Panc1 (cell line): ENCODE measurements around the gene GRID2. TPM values are rescaled to one million over a fixed set of nuclear protein-coding genes. Genes with fewer than 3 reads are reported as not detected.

Experiments
- ATAC-seq: fragments of 200-7000 bp; cut with Tn5 transposase; 2 replicates; pipeline ENCODE4 v1.9.1; 2020; ENCODE audit warnings: mild to moderate bottlenecking, moderate library complexity
- BruUV-seq: library from RNA; stranded (reverse); fragments of 400-500 nt; replicated peaks from 2 replicates; lab custom pipeline; 2021; lab: Mats Ljungman, UMichigan
- CTCF ChIA-PET: fragments of 300-600 bp; sonication (Branson Sonifier 250); formaldehyde crosslinking; loops from one replicate; lab custom pipeline; 2022; ENCODE audit warnings: antibody characterized with exemption; lab: Charles Lee
- POLR2A ChIA-PET: fragments of 300-600 bp; sonication (Branson Sonifier 250); formaldehyde crosslinking; loops from one replicate; lab custom pipeline; 2022; ENCODE audit warnings: antibody characterized with exemption; lab: Charles Lee
- DNase-seq: peaks from one replicate; pipeline ENCODE4 v3.0.0-alpha.2; 2010; ENCODE audit warnings: low read depth, low spot score
- H3K27ac ChIP-seq: 2 replicates; pipeline ENCODE4 v1.5.1; 2011; ENCODE audit warnings: mild to moderate bottlenecking, low read length, inconsistent platforms
- H3K27me3 ChIP-seq: fragments of 200-500 bp; sonication (Bioruptor generic); 2 replicates; pipeline ENCODE4 v1.6.0; 2014; ENCODE audit warnings: low read length, inconsistent platforms; ENCODE audit not compliant: control insufficient read depth, insufficient read depth
- H3K36me3 ChIP-seq: fragments of 200-500 bp; sonication (Bioruptor generic); 2 replicates; pipeline ENCODE4 v1.5.1; 2014; ENCODE audit warnings: inconsistent platforms, mild to moderate bottlenecking, low read length, moderate library complexity; ENCODE audit not compliant: control insufficient read depth, insufficient read depth
- H3K4me1 ChIP-seq: 2 replicates; pipeline ENCODE4 v1.5.1; 2011; ENCODE audit warnings: inconsistent platforms, mild to moderate bottlenecking, low read length, moderate library complexity; ENCODE audit not compliant: control insufficient read depth, insufficient read depth
- H3K4me3 ChIP-seq, 2 experiments: 2 replicates each; pipeline ENCODE4 v1.5.1; 2011 to 2012; ENCODE audit warnings: low read depth in 2 of 2, low read length in 2 of 2, mild to moderate bottlenecking in 2 of 2, inconsistent platforms in 1 of 2, moderate library complexity in 1 of 2
- H3K9me3 ChIP-seq: fragments of 200-500 bp; sonication (Bioruptor generic); 2 replicates; pipeline ENCODE4 v1.5.1; 2014; ENCODE audit warnings: low read depth, mild to moderate bottlenecking, inconsistent platforms, low read length, moderate library complexity; ENCODE audit not compliant: control insufficient read depth, insufficient read depth
- POLR2AphosphoS5 ChIP-seq: IDR thresholded peaks from 2 replicates; pipeline ENCODE4 v1.6.1; 2012; ENCODE audit warnings: mild to moderate bottlenecking, low read depth, low read length, moderate library complexity
- SIN3A ChIP-seq: IDR thresholded peaks from 2 replicates; pipeline ENCODE4 v1.6.1; 2012; ENCODE audit warnings: low read depth, mild to moderate bottlenecking, low read length, moderate library complexity, borderline replicate concordance; ENCODE audit not compliant: insufficient read depth
- TCF7L2 ChIP-seq: IDR thresholded peaks from 2 replicates; pipeline ENCODE4 v1.6.1; 2011; ENCODE audit warnings: mild to moderate bottlenecking, low read depth, low read length, inconsistent platforms
- in situ Hi-C: cut with HindIII; loops from 2 replicates; pipeline ENCODE4 v1.10.0; 2016; ENCODE audit warnings: low sequenced_read_pairs, low pct_unique_long_range_greater_than_20kb
- intact Hi-C: fragments of 100-400 bp; cut with micrococcal nuclease; formaldehyde crosslinking; loops from one replicate; pipeline ENCODE4 v1.10.0; 2022; ENCODE audit not compliant: unreplicated experiment
- total RNA-seq: library from RNA; stranded (reverse); gene quantifications from one replicate; pipeline ENCODE4 v1.2.1, GENCODE V29; 2021; ENCODE audit not compliant: unreplicated experiment
- TF ChIP-seq, protein P1 (sequence below), 2 experiments: IDR thresholded peaks; 2 replicates each; pipeline ENCODE4 v1.6.1; 2011 to 2012; ENCODE audit warnings: low read depth in 2 of 2, control low read depth in 1 of 2, low read length in 1 of 2, mild to moderate bottlenecking in 1 of 2, moderate library complexity in 1 of 2; ENCODE audit not compliant: insufficient read depth in 1 of 2
- TF ChIP-seq, protein P2 (sequence below): fragments of 450-650 bp; IDR thresholded peaks from 2 replicates; pipeline ENCODE4 v1.5.1; 2017; ENCODE audit warnings: mild to moderate bottlenecking

GRID2 gene
- total RNA-seq, 1 experiment from 2014 or later: 0.08 TPM

DNA sequence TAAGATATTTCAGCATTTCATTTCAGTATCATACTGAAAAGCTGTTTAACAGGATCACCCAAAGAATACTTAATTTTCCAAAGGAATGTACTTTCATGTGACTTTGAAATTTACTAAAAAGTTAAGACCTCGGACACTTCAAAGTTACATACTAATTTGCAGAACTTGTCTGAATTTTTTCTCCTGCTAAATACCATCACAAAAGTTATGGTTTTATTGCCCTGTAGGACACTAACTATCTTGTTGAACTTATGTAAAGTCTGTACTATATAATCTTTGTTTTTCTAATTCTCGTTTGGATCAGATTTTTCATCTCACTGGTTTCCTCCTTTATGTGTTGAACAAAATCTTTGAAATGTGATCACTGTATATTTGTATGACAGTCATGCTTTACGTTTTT lies 37.2 kb upstream of the GRID2 start:
- no peak for ATAC-seq
- Histone ChIP-seq H3K27me3 (no peaks in the 10 kb centered on the region), H3K4me1 (no peaks in the 10 kb centered on the region), H3K27ac (no peak overlapping the region), H3K4me3 (no peak overlapping the region), H3K9me3 (no peaks in the 10 kb centered on the region), H3K36me3 (no peaks in the 10 kb centered on the region)
- in situ Hi-C loops: no loop called here
- no peak for TF ChIP-seq POLR2AphosphoS5
- no peak for TF ChIP-seq SIN3A
- TF ChIP-seq TCF7L2: no peak
- TF ChIP-seq, protein P1, sequence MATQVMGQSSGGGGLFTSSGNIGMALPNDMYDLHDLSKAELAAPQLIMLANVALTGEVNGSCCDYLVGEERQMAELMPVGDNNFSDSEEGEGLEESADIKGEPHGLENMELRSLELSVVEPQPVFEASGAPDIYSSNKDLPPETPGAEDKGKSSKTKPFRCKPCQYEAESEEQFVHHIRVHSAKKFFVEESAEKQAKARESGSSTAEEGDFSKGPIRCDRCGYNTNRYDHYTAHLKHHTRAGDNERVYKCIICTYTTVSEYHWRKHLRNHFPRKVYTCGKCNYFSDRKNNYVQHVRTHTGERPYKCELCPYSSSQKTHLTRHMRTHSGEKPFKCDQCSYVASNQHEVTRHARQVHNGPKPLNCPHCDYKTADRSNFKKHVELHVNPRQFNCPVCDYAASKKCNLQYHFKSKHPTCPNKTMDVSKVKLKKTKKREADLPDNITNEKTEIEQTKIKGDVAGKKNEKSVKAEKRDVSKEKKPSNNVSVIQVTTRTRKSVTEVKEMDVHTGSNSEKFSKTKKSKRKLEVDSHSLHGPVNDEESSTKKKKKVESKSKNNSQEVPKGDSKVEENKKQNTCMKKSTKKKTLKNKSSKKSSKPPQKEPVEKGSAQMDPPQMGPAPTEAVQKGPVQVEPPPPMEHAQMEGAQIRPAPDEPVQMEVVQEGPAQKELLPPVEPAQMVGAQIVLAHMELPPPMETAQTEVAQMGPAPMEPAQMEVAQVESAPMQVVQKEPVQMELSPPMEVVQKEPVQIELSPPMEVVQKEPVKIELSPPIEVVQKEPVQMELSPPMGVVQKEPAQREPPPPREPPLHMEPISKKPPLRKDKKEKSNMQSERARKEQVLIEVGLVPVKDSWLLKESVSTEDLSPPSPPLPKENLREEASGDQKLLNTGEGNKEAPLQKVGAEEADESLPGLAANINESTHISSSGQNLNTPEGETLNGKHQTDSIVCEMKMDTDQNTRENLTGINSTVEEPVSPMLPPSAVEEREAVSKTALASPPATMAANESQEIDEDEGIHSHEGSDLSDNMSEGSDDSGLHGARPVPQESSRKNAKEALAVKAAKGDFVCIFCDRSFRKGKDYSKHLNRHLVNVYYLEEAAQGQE (IDR thresholded peaks at IDR 0.05; ENCODE audit: insufficient read depth in 1 of 2, low read depth in 2 of 2, low read length in 1 of 2): no peak
- TF ChIP-seq, protein P2, sequence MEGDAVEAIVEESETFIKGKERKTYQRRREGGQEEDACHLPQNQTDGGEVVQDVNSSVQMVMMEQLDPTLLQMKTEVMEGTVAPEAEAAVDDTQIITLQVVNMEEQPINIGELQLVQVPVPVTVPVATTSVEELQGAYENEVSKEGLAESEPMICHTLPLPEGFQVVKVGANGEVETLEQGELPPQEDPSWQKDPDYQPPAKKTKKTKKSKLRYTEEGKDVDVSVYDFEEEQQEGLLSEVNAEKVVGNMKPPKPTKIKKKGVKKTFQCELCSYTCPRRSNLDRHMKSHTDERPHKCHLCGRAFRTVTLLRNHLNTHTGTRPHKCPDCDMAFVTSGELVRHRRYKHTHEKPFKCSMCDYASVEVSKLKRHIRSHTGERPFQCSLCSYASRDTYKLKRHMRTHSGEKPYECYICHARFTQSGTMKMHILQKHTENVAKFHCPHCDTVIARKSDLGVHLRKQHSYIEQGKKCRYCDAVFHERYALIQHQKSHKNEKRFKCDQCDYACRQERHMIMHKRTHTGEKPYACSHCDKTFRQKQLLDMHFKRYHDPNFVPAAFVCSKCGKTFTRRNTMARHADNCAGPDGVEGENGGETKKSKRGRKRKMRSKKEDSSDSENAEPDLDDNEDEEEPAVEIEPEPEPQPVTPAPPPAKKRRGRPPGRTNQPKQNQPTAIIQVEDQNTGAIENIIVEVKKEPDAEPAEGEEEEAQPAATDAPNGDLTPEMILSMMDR: no peak
- intact Hi-C loops: no loop called here
- CTCF ChIA-PET: no interaction called here
- BruUV-seq: no TSS peak
- DNase-seq: no peak
- POLR2A ChIA-PET: no interaction called here

DNA sequence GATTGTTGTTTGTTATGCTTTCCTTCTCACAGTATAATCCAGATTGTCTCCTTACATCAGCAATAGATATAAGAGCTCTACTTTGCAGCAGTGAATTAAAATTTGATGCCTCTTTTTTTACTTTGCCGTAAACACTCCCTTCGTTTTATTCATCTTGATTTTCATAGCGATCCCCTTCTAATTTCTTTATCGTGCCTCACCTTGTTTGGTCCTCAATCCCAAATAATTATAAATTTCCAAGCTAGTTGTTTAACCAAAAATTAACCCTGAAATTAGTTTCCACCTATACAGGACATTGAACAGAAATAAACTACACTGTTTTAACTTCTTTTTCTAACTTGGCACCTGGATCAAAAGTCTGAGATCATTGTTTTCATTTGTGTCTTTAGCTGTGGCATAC lies 35.1 kb upstream of the GRID2 start:
- ATAC-seq: no peak

More for the DNA sequence above, 35.1 kb upstream of the GRID2 start:
- intact Hi-C loops (no loop called here), in situ Hi-C loops (no loop called here)
- CTCF ChIA-PET: no interaction called here
- DNase-seq: no peak
- no TSS peak for BruUV-seq
- Histone ChIP-seq H3K9me3 (no peaks in the 10 kb centered on the region), H3K36me3 (no peaks in the 10 kb centered on the region), H3K4me3 (no peak overlapping the region), H3K4me1 (no peaks in the 10 kb centered on the region), H3K27ac (no peak overlapping the region), H3K27me3 (no peaks in the 10 kb centered on the region)
- TF ChIP-seq, protein P1 (IDR thresholded peaks at IDR 0.05; ENCODE audit: insufficient read depth in 1 of 2, low read depth in 2 of 2, low read length in 1 of 2): no peak
- TF ChIP-seq TCF7L2: no peak
- no peak for TF ChIP-seq SIN3A
- no peak for TF ChIP-seq POLR2AphosphoS5
- TF ChIP-seq, protein P2: no peak
- POLR2A ChIA-PET: no interaction called here
